Duodenal mucosa (tissue), 2 donors: ENCODE data around the gene RIN3.
"Not testable (repeated sequence)": the region's sequence is repeated elsewhere in the genome, so short reads cannot be mapped to it uniquely, and the experiment has no call there.

Source experiments
- H3K27ac ChIP-seq: one replicate; pipeline ENCODE4 v1.7.0; 2013; ENCODE audit warnings: low read depth, low read length
- H3K27me3 ChIP-seq, 2 donors: one replicate each; pipeline ENCODE4 v1.7.0; 2013; ENCODE audit warnings: low read length in 2 of 2, control low read depth in 1 of 2; ENCODE audit not compliant: insufficient read depth in 2 of 2, control insufficient read depth in 1 of 2
- H3K36me3 ChIP-seq, 2 donors: one replicate each; pipeline ENCODE4 v1.7.0; 2013; ENCODE audit warnings: low read length in 2 of 2, control low read depth in 1 of 2; ENCODE audit not compliant: insufficient read depth in 2 of 2, control insufficient read depth in 1 of 2
- H3K4me1 ChIP-seq, 2 donors: one replicate each; pipeline ENCODE4 v1.7.0; 2013; ENCODE audit warnings: low read length in 2 of 2, control low read depth in 1 of 2; ENCODE audit not compliant: insufficient read depth in 2 of 2, control insufficient read depth in 1 of 2
- H3K4me3 ChIP-seq, 2 donors: one replicate each; pipeline ENCODE4 v1.7.0; 2013; ENCODE audit warnings: low read length in 2 of 2, low read depth in 1 of 2
- H3K9ac ChIP-seq, 2 donors: one replicate each; pipeline ENCODE4 v1.7.0; 2013; ENCODE audit warnings: low read length in 2 of 2, low read depth in 1 of 2
- H3K9me3 ChIP-seq, 2 donors: one replicate each; pipeline ENCODE4 v1.7.0; 2013; ENCODE audit warnings: low read length in 2 of 2, control low read depth in 1 of 2; ENCODE audit not compliant: control insufficient read depth in 1 of 2

Gene RIN3

GRCh38 chr14:92633274-92633616 lies 119.7 kb downstream of the RIN3 start:
- Histone ChIP-seq H3K27ac (no peak overlapping the region), H3K9ac (no peak overlapping the region), H3K4me1 (no peaks in the 10 kb centered on the region)

GRCh38 chr14:92633724-92634123 lies 120.1 kb downstream of the RIN3 start:
- Histone ChIP-seq H3K4me3 (no peak overlapping the region), H3K9me3 (no peaks in the 10 kb centered on the region), H3K27ac (no peak overlapping the region), H3K36me3 (no peaks in the 10 kb centered on the region), H3K27me3 (no peaks in the 10 kb centered on the region), H3K9ac (no peak overlapping the region), H3K4me1 (no peaks in the 10 kb centered on the region)

More at GRCh38 chr14:92633274-92633616, 119.7 kb downstream of the RIN3 start:
- no peaks in the 10 kb centered on the region for H3K9me3 ChIP-seq
- no peaks in the 10 kb centered on the region for H3K27me3 ChIP-seq
- H3K4me3 ChIP-seq = no peak overlapping the region
- no peaks in the 10 kb centered on the region for H3K36me3 ChIP-seq

GRCh38 chr14:92635031-92635430 lies 121.5 kb downstream of the RIN3 start:
- Histone ChIP-seq H3K9me3 (no peaks in the 10 kb centered on the region), H3K4me1 (no peaks in the 10 kb centered on the region), H3K4me3 (no peak overlapping the region), H3K9ac (no peak overlapping the region), H3K36me3 (no peaks in the 10 kb centered on the region), H3K27me3 (no peaks in the 10 kb centered on the region), H3K27ac (no peak overlapping the region)

- H3K9me3 ChIP-seq = no peaks in the 10 kb centered on the region
- no peak overlapping the region for H3K9ac ChIP-seq
- H3K36me3 ChIP-seq = no peaks in the 10 kb centered on the region
- H3K4me3 ChIP-seq = no peak overlapping the region
- no peak overlapping the region for H3K27ac ChIP-seq
- H3K4me1 ChIP-seq = no peaks in the 10 kb centered on the region
- H3K27me3 ChIP-seq = no peaks in the 10 kb centered on the region
Measured at GRCh38 chr14:92635896-92636295, 122.3 kb downstream of the RIN3 start.

GRCh38 chr14:92637228-92637627 lies 123.6 kb downstream of the RIN3 start:
- Histone ChIP-seq H3K4me3 (no peak overlapping the region), H3K27ac (no peak overlapping the region), H3K27me3 (no peaks in the 10 kb centered on the region), H3K9me3 (no peaks in the 10 kb centered on the region), H3K4me1 (no peaks in the 10 kb centered on the region), H3K36me3 (peaks cover 0 to 5% of the 10 kb centered on the region in 2 donors), H3K9ac (no peak overlapping the region)

GRCh38 chr14:92637864-92638263 lies 124.3 kb downstream of the RIN3 start:
- Histone ChIP-seq H3K27ac (no peak overlapping the region), H3K9me3 (no peaks in the 10 kb centered on the region), H3K4me3 (no peak overlapping the region), H3K9ac (no peak overlapping the region), H3K36me3 (peaks cover 0 to 10% of the 10 kb centered on the region in 2 donors), H3K27me3 (no peaks in the 10 kb centered on the region), H3K4me1 (no peaks in the 10 kb centered on the region)

GRCh38 chr14:92638266-92638665 lies 124.7 kb downstream of the RIN3 start:
- Histone ChIP-seq H3K27me3 (no peaks in the 10 kb centered on the region), H3K36me3 (peaks cover 0 to 12% of the 10 kb centered on the region in 2 donors), H3K4me3 (no peak overlapping the region), H3K4me1 (no peaks in the 10 kb centered on the region), H3K27ac (no peak overlapping the region), H3K9me3 (no peaks in the 10 kb centered on the region), H3K9ac (no peak overlapping the region)

- H3K4me3 ChIP-seq = no peak overlapping the region
- H3K9me3 ChIP-seq = no peaks in the 10 kb centered on the region
- peaks cover 2 to 14% of the 10 kb centered on the region in 2 donors for H3K36me3 ChIP-seq
- no peaks in the 10 kb centered on the region for H3K4me1 ChIP-seq
- no peak overlapping the region for H3K27ac ChIP-seq
- H3K9ac ChIP-seq = no peak overlapping the region
- H3K27me3 ChIP-seq = no peaks in the 10 kb centered on the region
Measured at GRCh38 chr14:92638904-92639303, 125.3 kb downstream of the RIN3 start.

GRCh38 chr14:92639472-92640117 lies 126.0 kb downstream of the RIN3 start:
- not testable (repeated sequence) for H3K27me3 ChIP-seq, H3K9me3 ChIP-seq, H3K9ac ChIP-seq, H3K4me1 ChIP-seq, H3K4me3 ChIP-seq, H3K27ac ChIP-seq
- H3K36me3 ChIP-seq = peaks cover 5 to 17% of the 10 kb centered on the region in 2 donors

GRCh38 chr14:92641306-92641705 lies 127.7 kb downstream of the RIN3 start:
- no peak overlapping the region for H3K4me3 ChIP-seq

More at GRCh38 chr14:92641306-92641705, 127.7 kb downstream of the RIN3 start:
- peaks cover 5 to 24% of the 10 kb centered on the region in 2 donors for H3K36me3 ChIP-seq
- no peaks in the 10 kb centered on the region for H3K27me3 ChIP-seq
- no peak overlapping the region for H3K9ac ChIP-seq
- H3K27ac ChIP-seq = no peak overlapping the region
- peaks cover 6% of the 10 kb centered on the region in 2 donors for H3K9me3 ChIP-seq
- H3K4me1 ChIP-seq = peaks cover 5% of the 10 kb centered on the region in 2 donors
